HepG2 (cell line): ENCODE results near the gene ZG16. TPM values are rescaled to one million over a fixed set of nuclear protein-coding genes. Genes with fewer than 3 reads are reported as not detected.

Experiments used
- BCL3 ChIP-seq: sonication (generic); formaldehyde crosslinking; IDR thresholded peaks from 2 replicates; pipeline ENCODE4 v1.5.1; 2020; ENCODE audit warnings: mild to moderate bottlenecking, missing genetic modification reagents, moderate library complexity
- CBX5 ChIP-seq: sonication (generic); formaldehyde crosslinking; IDR thresholded peaks from 2 replicates; pipeline ENCODE4 v1.4.0; 2020; ENCODE audit warnings: missing genetic modification reagents, borderline replicate concordance
- ELK4 ChIP-seq: sonication (generic); formaldehyde crosslinking; IDR thresholded peaks from 2 replicates; pipeline ENCODE4 v1.9.0; 2021; ENCODE audit warnings: missing genetic modification reagents, borderline replicate concordance
- FOXA1 ChIP-seq, 2 experiments: fragments of 450-650 bp in 1 of 2; sonication (generic) in 1 of 2; formaldehyde crosslinking in 1 of 2; IDR thresholded peaks; 2 replicates each; pipeline versions ENCODE4 v1.4.0 to v1.6.1; 2016 to 2020; ENCODE audit warnings: missing genetic modification reagents in 1 of 2
- FUBP1 ChIP-seq: sonication (generic); formaldehyde crosslinking; IDR thresholded peaks from 2 replicates; pipeline ENCODE4 v1.5.1; 2020; ENCODE audit warnings: missing genetic modification reagents, mild to moderate bottlenecking, borderline replicate concordance
- HMG20B ChIP-seq: conservative IDR thresholded peaks from 2 replicates; pipeline ENCODE4 v1.6.1; 2016; ENCODE audit warnings: missing genetic modification reagents, missing compliant biosample characterization
- HNRNPK ChIP-seq: fragments of 200-400 bp; formaldehyde crosslinking; IDR thresholded peaks from 2 replicates; pipeline ENCODE4 v1.6.1; 2018; ENCODE audit warnings: low read length, low read depth, moderate library complexity, mild to moderate bottlenecking; ENCODE audit not compliant: poor library complexity, severe bottlenecking
- PITX1 ChIP-seq: sonication (generic); formaldehyde crosslinking; IDR thresholded peaks from 2 replicates; pipeline ENCODE4 v1.5.1; 2020; ENCODE audit warnings: mild to moderate bottlenecking, missing genetic modification reagents
- SP1 ChIP-seq, 2 experiments: fragments of 450-650 bp in 1 of 2; sonication (generic) in 1 of 2; formaldehyde crosslinking in 1 of 2; IDR thresholded peaks; 2 replicates each; pipeline versions ENCODE4 v1.4.0 to v1.6.1; 2016 to 2020; ENCODE audit warnings: missing genetic modification reagents in 1 of 2
- TFE3 ChIP-seq: IDR thresholded peaks from 2 replicates; pipeline ENCODE4 v1.6.1; 2016
- ZNF496 ChIP-seq: sonication (generic); formaldehyde crosslinking; IDR thresholded peaks from 2 replicates; pipeline ENCODE4 v1.8.1; 2023; ENCODE audit warnings: mild to moderate bottlenecking, moderate library complexity, missing genetic modification reagents; ENCODE audit not compliant: insufficient replicate concordance
- ZNF644 ChIP-seq: IDR thresholded peaks from 2 replicates; pipeline ENCODE4 v1.6.1; 2016; ENCODE audit warnings: low read depth
- polyA plus RNA-seq, 8 experiments: library from polyadenylated mRNA; depleted of rRNA in 3 of 8; stranded (reverse) in 7 of 8; unstranded in 1 of 8; fragments of >200 nt; fragmentation: Illumina TruSeq in 4 of 8; extraction: Trizol in 4 of 8; gene quantifications; 2 replicates each; pipeline versions ENCODE4 v1.2.1 to v1.2.3, GENCODE V29; 2011 to 2016; ENCODE audit warnings: low read depth in 4 of 8, missing spikeins in 1 of 8, mixed read lengths in 1 of 8; ENCODE audit not compliant: insufficient read depth in 1 of 8
- total RNA-seq, 5 experiments: library from RNA; depleted of rRNA; stranded (reverse); fragments of >200 nt; fragmentation: Illumina TruSeq; extraction: Trizol; gene quantifications; 2 replicates each; pipeline ENCODE4 v1.2.3, GENCODE V29; 2016; ENCODE audit warnings: low read depth in 1 of 5
- TF ChIP-seq, protein P1 (sequence below): sonication (generic); formaldehyde crosslinking; IDR thresholded peaks from 2 replicates; pipeline ENCODE4 v1.4.0; 2020; ENCODE audit warnings: missing genetic modification reagents, mild to moderate bottlenecking, borderline replicate concordance

The ZG16 gene
- total and polyA plus RNA-seq, 2 of the 13 experiments (the other 11 are each of a cell fraction or from before 2014, with no cell fraction given): 0.04 to 0.07 TPM

- TF ChIP-seq FUBP1 (CRISPR knock-in tag) (0 out of 2 replicates have a peak, but pooled peaks have one; percentile 22), ZNF644 (CRISPR knock-in tag) (no peak), HNRNPK (no peak), FOXA1 (IDR thresholded peaks at IDR 0.05) (no peak), FOXA1 (CRISPR knock-in tag; IDR thresholded peaks at IDR 0.05) (no peak), PITX1 (CRISPR knock-in tag) (0 out of 2 replicates have a peak, but pooled peaks have one; percentile 4), ELK4 (no peak), ZNF496 (CRISPR knock-in tag) (no peak), HMG20B (CRISPR knock-in tag) (no peak), CBX5 (CRISPR knock-in tag) (no peak; the same call in 1 of the 2 replicates), BCL3 (CRISPR knock-in tag) (no peak), TFE3 (CRISPR knock-in tag) (peak; percentile 22; the same call in 1 of the 2 replicates), SP1 (IDR thresholded peaks at IDR 0.05) (no peak), SP1 (CRISPR knock-in tag; IDR thresholded peaks at IDR 0.05) (no peak)
- TF ChIP-seq, protein P1, sequence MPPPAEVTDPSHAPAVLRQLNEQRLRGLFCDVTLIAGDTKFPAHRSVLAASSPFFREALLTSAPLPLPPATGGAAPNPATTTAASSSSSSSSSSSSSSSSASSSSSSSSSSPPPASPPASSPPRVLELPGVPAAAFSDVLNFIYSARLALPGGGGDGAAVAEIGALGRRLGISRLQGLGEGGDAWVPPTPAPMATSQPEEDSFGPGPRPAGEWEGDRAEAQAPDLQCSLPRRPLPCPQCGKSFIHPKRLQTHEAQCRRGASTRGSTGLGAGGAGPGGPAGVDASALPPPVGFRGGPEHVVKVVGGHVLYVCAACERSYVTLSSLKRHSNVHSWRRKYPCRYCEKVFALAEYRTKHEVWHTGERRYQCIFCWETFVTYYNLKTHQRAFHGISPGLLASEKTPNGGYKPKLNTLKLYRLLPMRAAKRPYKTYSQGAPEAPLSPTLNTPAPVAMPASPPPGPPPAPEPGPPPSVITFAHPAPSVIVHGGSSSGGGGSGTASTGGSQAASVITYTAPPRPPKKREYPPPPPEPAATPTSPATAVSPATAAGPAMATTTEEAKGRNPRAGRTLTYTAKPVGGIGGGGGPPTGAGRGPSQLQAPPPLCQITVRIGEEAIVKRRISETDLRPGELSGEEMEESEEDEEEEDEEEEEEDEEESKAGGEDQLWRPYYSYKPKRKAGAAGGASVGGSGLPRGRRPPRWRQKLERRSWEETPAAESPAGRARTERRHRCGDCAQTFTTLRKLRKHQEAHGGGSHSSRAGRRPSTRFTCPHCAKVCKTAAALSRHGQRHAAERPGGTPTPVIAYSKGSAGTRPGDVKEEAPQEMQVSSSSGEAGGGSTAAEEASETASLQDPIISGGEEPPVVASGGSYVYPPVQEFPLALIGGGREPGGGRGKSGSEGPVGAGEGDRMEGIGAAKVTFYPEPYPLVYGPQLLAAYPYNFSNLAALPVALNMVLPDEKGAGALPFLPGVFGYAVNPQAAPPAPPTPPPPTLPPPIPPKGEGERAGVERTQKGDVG (CRISPR knock-in tag): no peak
These were observed 42.9 kb downstream of the ZG16 start (continued) for GRCh38 chr16:29820730-29821642.
